GM12892 (cell line): ENCODE data around the gene COL20A1.

ENCODE experiments used
- DNase-seq: peaks from one replicate; pipeline ENCODE4 v3.0.0; 2011; ENCODE audit not compliant: insufficient read length
- FAIRE-seq: peaks from 2 replicates; lab custom pipeline; 2011; peaks lifted over from hg19 to GRCh38; lab: Jason Lieb, UNC
- POLR2A ChIP-seq: IDR thresholded peaks from 2 replicates; pipeline ENCODE4 v1.6.1; 2011; ENCODE audit warnings: low read depth, low read length, control low read depth
- POLR2AphosphoS5 ChIP-seq: IDR thresholded peaks from 2 replicates; pipeline ENCODE4 v1.6.1; 2011; ENCODE audit warnings: low read depth, low read length, control low read depth
- TAF1 ChIP-seq: IDR thresholded peaks from 2 replicates; pipeline ENCODE4 v1.6.1; 2011; ENCODE audit warnings: low read depth, mild to moderate bottlenecking, control low read depth, low read length, borderline replicate concordance

Gene COL20A1

DNA sequence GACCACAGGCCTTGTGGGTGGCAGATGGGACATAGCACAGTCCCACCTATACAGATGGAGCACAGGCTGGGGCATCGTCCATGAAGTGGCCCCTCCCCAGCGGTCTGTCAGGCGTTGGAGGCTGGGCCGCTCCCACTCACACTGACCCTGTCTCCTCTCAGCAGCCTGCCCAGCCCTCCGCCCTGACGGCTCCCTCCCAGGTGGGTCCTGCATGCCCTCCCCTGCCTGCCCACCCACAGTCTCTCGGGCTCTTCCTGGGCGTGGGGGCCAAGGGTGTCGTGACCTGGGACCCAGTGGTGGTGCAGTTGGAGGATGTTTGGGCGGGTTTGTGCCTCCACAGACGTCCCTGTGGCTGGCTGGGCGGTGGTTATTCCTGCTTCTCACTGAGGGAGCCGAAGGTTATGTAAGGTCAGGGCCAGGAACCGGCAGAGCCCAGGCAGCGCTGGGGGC is 22.3 kb downstream of the COL20A1 start:
- FAIRE-seq, result no peak
- DNase-seq, result no peak
- TF ChIP-seq TAF1 (no peak), POLR2A (no peak), POLR2AphosphoS5 (no peak)

- no peak for FAIRE-seq
Observed at GRCh38 chr20:63315731-63316491, 22.9 kb downstream of the COL20A1 start.

DNA sequence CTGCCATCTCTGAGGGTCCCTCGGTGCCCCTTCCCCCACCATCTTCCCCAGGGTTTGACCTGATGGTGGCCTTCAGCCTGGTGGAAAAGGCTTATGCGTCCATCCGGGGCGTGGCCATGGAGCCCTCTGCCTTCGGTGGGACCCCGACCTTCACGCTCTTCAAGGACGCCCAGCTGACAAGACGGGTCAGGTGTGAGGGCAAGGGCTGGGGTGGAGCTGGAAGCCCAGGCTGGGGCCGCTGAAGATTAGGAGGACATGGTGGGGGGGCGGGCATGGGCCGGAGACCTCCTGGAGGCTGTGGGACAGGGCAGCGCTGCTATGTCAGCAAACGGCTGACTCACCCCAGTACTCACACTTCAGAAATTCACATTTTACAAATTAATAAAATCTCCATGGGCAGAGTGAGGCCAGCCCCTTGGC is 23.5 kb downstream of the COL20A1 start:
- FAIRE-seq (no peak), DNase-seq (no peak)
- TF ChIP-seq POLR2A (no peak), POLR2AphosphoS5 (no peak), TAF1 (no peak)

More at GRCh38 chr20:63315731-63316491, 22.9 kb downstream of the COL20A1 start:
- DNase-seq, result no peak
- TF ChIP-seq TAF1, result no peak
- no peak for TF ChIP-seq POLR2A
- no peak for TF ChIP-seq POLR2AphosphoS5

GRCh38 chr20:63317061-63317460 is 24.1 kb downstream of the COL20A1 start:
- FAIRE-seq (no peak), DNase-seq (no peak)
- TF ChIP-seq TAF1 (no peak), POLR2AphosphoS5 (no peak), POLR2A (no peak)

DNA sequence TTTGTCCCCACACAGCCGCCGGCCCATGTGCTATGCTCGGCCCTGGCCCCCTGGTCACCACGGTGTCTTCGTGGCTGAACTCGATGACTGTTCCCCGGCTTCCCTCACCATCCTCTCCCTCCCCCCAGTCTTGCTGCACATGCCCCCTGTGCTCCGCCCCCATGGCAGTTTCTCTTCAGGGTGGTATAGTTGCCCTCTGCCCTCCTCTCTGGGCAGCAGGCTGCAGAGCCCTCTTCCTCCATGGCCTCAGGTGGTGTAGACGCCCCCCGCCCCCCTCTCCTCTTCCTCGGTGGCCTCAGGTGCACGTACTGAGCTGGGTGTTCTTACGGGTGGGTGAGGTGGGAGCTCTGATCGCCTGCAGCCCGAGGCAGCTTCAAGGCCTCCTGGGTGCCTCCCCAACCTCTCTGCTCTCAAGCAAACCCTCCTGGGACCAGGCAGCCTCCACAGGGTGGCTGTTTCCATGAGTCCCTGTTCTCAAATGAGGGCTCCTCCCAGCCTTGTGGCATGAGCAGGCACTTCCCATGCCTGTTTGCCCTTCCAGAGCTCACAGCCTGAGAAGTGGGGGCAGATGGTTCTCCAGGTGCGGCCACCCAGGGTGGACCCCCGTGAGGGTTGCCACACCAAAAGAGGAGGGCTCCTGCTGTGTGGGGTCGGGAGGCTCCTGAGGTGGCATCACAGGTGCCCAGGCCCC is 24.8 kb downstream of the COL20A1 start:
- FAIRE-seq, result no peak
- no peak for DNase-seq
- TF ChIP-seq POLR2A, result no peak
- no peak for TF ChIP-seq POLR2AphosphoS5
- no peak for TF ChIP-seq TAF1

DNA sequence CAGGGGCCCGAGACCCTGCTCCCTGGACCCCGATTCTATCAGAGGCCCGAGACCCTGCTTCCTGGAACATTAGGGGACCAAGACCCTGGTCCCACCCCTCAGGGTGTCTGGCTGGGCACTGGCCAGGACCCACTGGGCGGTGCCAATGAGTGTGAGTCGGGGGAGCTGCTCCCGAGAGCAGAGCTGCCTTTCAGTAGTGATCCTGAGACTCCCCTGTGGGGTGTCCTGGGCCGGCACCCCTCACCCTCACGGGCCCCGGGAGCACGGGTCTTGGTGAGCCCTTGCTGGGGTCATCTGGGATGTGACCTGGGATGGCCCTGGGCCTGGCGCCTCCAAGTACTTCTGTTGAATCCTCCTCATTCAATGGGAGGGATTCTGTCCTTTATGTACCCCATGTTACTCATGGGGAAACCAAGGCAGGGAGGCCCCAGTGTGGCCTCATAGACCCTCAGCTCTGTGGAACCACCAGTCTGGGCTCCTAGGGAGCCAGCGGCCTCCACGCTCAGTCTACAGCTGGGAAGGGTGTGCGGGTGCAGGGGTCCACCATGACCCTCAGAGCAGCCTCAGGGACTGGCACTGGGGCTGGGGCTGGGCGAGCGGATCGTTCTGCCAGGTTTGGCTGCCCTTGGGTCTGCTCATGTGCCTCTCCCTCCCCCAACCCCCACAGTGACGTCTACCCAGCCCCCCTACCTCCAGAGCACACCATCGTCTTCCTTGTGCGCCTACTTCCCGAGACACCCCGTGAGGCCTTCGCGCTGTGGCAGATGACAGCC is 25.6 kb downstream of the COL20A1 start:
- DNase-seq (no peak), FAIRE-seq (no peak)
- no peak for TF ChIP-seq POLR2A
- no peak for TF ChIP-seq POLR2AphosphoS5
- TF ChIP-seq TAF1, result no peak

DNA sequence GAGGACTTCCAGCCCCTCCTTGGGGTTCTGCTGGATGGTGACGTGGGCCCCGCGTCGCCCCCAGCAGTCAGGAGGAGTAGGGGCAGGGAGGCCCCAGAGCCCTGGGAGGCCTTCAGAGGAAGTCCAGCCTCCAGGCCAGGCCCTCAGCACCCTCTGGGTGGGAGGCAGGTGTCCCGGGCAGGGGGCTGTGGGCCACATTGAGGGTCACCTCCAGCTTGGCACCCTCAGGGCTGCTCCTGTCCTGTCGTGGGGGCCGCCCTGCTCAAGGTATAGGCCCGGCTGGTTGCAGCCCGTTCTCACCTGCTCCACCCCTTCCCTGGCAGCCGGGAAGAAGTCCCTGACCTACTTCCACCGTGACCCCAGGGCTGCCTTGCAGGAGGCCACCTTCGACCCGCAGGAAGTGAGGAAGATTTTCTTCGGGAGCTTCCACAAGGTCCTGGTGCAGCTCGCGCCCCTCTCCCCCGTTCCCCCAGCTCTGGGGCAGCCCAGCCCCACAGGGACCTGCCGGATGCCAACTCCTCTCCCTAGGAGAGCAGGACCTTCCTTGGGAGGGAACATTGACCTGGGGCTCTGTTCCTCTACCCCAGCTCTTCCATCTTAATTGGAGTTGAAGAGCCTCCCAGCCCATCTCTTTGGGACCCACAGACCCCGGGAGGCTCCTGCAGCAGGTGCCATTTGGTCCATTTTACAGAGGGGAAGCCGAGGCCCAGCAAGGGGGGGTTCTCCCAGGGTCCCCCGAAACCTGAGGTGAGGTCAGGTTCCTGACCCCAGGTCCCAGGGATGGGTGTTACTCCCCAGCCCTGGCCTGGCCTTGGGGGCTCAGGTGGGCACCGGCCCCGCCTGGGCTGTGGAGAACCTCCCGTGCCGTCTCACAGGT is 26.4 kb downstream of the COL20A1 start:
- no peak for TF ChIP-seq TAF1
- no peak for TF ChIP-seq POLR2A
- no peak for TF ChIP-seq POLR2AphosphoS5
- no peak for FAIRE-seq
- DNase-seq, result no peak

- FAIRE-seq, result no peak
- no peak for TF ChIP-seq POLR2A
- no peak for TF ChIP-seq POLR2AphosphoS5
- TF ChIP-seq TAF1, result no peak
- DNase-seq, result no peak
Observed at GRCh38 chr20:63320041-63320511, 27.1 kb downstream of the COL20A1 start.

DNA sequence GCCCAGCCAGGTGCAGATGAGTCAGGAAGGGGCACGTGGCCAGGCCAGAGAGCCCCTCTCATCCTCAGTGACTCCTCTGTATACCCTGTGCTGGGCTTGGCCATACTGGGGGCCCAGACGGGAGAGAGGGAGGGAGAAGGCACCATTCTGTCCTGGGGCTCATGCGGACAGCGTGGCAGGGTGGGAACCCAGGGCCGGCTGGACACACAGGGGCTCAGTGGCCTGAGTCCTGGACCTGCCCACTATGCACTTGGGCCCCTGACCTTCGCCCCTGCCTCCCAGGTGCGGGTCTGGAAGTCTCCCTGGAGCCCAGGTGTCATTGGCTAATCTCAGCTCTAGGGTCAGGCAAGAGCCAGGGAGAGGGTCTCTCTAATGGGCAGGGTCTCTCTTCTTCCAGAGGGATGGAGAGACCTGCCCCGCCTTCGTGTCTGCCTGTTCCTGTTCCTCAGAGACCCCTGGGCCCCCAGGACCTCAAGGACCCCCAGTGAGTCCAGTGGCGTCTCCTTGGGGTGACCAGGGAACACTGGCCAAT is 27.7 kb downstream of the COL20A1 start:
- no peak for TF ChIP-seq TAF1
- TF ChIP-seq POLR2AphosphoS5, result no peak
- TF ChIP-seq POLR2A, result no peak
- FAIRE-seq, result no peak
- no peak for DNase-seq
